Endometrium (tissue), 2 donors: ENCODE measurements around the gene COG8.

Source experiments
- FAIRE-seq: peaks from 2 replicates; lab custom pipeline; 2012; peaks lifted over from hg19 to GRCh38; lab: Jason Lieb, UNC
- donor health status: control.
- donor health status: control.

COG8 gene

GRCh38 chr16:69346683-69347082 is 7.3 kb upstream of the COG8 start:
- no peak for FAIRE-seq

GRCh38 chr16:69345923-69346322 is 6.6 kb upstream of the COG8 start:
- FAIRE-seq, result no peak

GRCh38 chr16:69344171-69344570 is 4.8 kb upstream of the COG8 start:
- no peak for FAIRE-seq

GRCh38 chr16:69340095-69340644 is 806 bp upstream of the COG8 start:
- no peak for FAIRE-seq

- FAIRE-seq, result no peak
Observed at GRCh38 chr16:69338557-69339288, 641 bp downstream of the COG8 start.

GRCh38 chr16:69334696-69335095 is 4.7 kb downstream of the COG8 start:
- no peak for FAIRE-seq

GRCh38 chr16:69330286-69331109 is 8.9 kb downstream of the COG8 start, which contains the start of gene PDF:
Gene PDF (minus strand): TSS chr16:69330588. CDS start chr16:69330570, 18 bp downstream.
- no peak for FAIRE-seq

- FAIRE-seq, result no peak
Observed at GRCh38 chr16:69329369-69330285, 9.7 kb downstream of the COG8 start.

GRCh38 chr16:69328854-69329316 is 10.5 kb downstream of the COG8 start:
- no peak for FAIRE-seq

- no peak for FAIRE-seq
Observed at GRCh38 chr16:69327585-69328310, 11.6 kb downstream of the COG8 start.

GRCh38 chr16:69326172-69326873 is 13.0 kb downstream of the COG8 start:
- no peak for FAIRE-seq

GRCh38 chr16:69325784-69326171 is 13.6 kb downstream of the COG8 start:
- FAIRE-seq, result no peak

GRCh38 chr16:69324585-69325253 is 14.6 kb downstream of the COG8 start:
- no peak for FAIRE-seq

GRCh38 chr16:69324013-69324531 is 15.3 kb downstream of the COG8 start:
- FAIRE-seq, result no peak

- no peak for FAIRE-seq
Observed at GRCh38 chr16:69323415-69323814, 15.9 kb downstream of the COG8 start.

- FAIRE-seq, result no peak
Observed at GRCh38 chr16:69322343-69322742, 17.0 kb downstream of the COG8 start.

- no peak for FAIRE-seq
Observed at GRCh38 chr16:69321080-69321479, 18.3 kb downstream of the COG8 start.

GRCh38 chr16:69320740-69321073 is 18.7 kb downstream of the COG8 start:
- no peak for FAIRE-seq

- no peak for FAIRE-seq
Observed at GRCh38 chr16:69319826-69320739, 19.3 kb downstream of the COG8 start.
